GM12874 (cell line): Measurements from ENCODE around the gene TTC9C.

Experiments used
- TF ChIP-seq, protein P1 (sequence below): IDR thresholded peaks from 2 replicates; pipeline ENCODE4 v1.5.1; 2011; ENCODE audit warnings: low read depth, mild to moderate bottlenecking, control low read depth, low read length, moderate library complexity; ENCODE audit not compliant: insufficient read depth

The TTC9C gene

DNA sequence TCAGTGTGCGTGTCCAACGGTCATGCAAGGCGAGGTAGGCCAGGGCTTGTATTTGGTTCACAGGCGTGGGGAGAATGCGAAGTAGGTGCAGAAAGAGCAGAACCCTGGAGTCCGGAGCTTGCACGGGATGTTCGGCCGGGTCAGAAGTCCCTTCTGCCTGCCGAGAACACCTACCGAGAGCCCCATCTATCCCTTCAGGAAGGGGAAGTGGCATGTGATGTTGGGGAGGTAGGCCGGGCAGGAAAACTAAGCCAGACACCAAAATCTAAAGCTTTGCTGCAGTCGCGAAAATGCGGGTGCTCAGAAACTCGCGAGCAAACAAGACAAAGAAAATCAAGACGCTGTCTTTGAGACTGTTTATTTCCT is 42.5 kb downstream of the TTC9C start:
- TF ChIP-seq, protein P1, sequence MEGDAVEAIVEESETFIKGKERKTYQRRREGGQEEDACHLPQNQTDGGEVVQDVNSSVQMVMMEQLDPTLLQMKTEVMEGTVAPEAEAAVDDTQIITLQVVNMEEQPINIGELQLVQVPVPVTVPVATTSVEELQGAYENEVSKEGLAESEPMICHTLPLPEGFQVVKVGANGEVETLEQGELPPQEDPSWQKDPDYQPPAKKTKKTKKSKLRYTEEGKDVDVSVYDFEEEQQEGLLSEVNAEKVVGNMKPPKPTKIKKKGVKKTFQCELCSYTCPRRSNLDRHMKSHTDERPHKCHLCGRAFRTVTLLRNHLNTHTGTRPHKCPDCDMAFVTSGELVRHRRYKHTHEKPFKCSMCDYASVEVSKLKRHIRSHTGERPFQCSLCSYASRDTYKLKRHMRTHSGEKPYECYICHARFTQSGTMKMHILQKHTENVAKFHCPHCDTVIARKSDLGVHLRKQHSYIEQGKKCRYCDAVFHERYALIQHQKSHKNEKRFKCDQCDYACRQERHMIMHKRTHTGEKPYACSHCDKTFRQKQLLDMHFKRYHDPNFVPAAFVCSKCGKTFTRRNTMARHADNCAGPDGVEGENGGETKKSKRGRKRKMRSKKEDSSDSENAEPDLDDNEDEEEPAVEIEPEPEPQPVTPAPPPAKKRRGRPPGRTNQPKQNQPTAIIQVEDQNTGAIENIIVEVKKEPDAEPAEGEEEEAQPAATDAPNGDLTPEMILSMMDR = no peak

DNA sequence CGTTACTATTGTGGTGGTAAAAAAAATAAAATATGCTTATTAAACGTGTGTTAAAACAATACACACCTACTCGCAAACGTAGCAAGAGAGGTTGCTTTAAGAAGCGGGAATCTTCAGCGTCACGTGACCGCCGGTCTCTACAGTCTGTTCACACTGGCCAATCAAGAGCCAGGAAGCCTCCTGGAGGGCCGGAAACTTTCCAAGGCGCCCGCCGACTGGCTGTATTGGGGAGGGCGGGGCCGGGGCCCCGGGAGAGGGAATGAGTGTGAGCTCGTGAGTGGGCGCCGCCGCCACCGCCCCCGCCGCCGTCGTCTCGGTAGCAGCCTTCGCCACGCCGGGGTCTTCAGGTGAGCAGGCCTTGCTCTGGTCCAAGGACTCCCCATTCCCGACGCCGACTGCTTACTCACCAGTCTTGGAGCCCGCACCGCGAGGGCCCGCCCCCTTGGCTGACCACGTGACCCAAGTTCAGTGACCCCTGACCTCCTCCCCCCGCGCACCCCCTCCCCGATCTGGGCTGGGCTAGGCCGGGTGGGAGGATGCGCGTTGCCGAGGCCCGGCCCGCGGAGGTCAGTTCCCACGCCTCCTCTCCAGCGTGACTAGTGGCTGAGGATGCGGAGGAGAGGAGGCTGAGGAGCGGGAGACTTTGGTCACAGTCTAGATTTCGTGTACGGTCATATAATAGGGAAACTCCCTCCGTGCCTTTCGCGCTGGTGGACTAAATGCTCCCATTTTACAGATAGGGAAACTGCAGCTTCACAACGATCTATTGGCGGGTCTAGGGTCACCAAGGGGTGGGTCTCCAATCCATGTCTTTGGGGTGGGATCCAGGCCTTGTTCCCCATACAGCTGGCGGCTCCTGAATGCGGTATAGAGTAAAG is 43.1 kb downstream of the TTC9C start, which contains the start of gene TAF6L:
TAF6L (plus strand) TSS at position 253 of the 878 bp plus-strand sequence. CDS start 4,388 bp downstream, outside the sequence.
- TF ChIP-seq, protein P1 = no peak

- TF ChIP-seq, protein P1 = no peak
Observed at GRCh38 chr11:62774407-62774806, 46.1 kb downstream of the TTC9C start.

DNA sequence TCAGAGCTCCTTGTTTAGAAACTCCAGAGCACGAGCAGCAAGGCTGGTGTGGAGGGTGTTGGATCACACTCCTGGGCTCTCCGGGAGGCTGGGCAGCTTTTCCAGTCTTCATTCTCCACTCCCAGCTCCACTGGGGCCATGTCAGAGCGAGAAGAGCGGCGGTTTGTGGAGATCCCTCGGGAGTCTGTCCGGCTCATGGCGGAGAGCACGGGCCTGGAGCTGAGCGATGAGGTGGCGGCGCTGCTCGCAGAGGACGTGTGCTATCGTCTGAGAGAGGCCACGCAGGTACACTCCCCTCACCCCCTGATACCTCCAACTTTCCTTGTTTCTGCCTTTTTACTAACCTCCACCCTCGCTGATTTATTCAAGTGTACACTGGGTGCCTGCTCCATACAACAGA is 47.4 kb downstream of the TTC9C start:
- TF ChIP-seq, protein P1 = no peak

DNA sequence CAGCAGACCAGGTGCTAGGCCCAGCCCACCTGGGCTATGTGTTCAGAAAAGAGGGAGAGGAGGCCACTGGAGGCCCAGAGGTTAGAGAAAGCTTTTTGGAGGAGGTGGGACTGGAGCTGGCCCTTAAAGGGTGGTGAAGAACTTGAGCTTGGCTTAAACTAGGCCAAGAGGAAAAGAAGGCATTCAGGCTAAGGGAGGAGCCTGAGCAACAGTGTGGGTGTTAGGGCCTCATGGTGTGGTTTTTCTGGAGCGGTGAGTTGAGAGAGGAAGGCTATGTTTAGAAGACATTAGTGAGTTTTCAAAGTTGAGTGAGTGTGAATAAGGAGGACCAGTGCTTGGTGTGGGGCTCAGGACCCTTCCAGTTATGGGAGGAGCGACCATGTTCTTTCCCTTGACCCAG is 49.1 kb downstream of the TTC9C start:
- TF ChIP-seq, protein P1 = no peak

- TF ChIP-seq, protein P1 = no peak
Observed at GRCh38 chr11:62778441-62778840, 50.2 kb downstream of the TTC9C start.

GRCh38 chr11:62782753-62783152 is 54.5 kb downstream of the TTC9C start:
- TF ChIP-seq, protein P1 = no peak
